GM19240 (cell line): ENCODE data around the gene SLC28A1.
"Not testable (repeated sequence)": the region's sequence is repeated elsewhere in the genome, so short reads cannot be mapped to it uniquely, and the experiment has no call there.

Experiments
- DNase-seq: peaks from one replicate; pipeline ENCODE4 v3.0.0; 2011; ENCODE audit warnings: low spot score; ENCODE audit not compliant: insufficient read length

Gene SLC28A1

DNA sequence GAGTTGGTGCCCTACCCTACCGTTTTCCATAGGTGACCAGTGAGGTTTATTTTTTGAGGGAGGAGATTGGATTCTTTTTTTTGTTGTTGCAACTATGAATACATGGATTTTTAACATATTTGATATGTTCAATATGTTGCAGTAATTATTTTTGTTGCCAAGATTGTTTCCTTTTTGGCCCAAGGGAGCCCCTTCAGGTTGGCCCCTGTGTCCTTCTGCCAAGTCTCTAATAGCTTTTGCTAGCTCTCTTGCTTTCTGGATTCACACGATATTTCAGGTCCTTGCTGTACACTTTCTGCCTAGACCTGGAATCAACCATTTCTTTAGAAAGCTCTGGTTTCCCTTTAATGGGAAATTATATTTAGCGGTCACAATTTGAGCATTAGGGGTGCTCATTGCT lies 22.7 kb upstream of the SLC28A1 start:
- DNase-seq = no peak

DNA sequence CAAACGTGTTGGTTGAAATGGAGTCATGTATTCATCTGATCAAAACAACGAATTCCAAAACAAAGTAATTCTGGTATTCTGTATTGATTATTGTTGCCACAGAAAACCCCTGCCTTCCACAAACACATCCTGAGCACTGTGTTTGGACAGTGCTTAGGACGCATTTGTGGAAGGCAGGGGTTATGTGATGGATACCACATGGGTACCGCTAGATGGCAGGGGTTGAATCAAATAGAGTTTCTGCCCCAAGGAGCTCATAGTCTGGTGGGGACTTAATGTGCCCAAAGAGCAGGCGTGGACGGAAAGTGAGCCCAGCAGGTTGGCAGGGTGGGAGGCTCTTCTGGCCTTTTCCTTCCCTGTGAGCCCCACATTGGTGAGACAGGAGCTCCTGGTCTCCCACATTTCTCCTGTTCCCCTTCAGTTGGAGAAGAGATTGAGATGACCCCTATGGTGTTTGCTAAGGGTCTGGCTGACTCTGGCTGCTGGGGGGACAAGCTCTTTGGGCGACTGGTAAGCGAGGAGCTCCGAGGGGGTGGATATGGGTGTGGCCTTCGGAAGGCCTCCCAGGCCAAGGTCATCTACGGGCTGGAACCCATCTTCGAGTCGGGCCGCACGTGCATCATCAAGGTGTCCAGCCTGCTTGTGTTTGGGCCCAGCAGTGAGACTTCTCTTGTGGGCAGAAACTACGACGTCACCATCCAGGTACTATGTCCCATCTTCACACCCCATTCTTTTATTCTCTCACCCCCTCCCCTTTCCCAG lies 22.1 kb upstream of the SLC28A1 start:
- DNase-seq = no peak

DNA sequence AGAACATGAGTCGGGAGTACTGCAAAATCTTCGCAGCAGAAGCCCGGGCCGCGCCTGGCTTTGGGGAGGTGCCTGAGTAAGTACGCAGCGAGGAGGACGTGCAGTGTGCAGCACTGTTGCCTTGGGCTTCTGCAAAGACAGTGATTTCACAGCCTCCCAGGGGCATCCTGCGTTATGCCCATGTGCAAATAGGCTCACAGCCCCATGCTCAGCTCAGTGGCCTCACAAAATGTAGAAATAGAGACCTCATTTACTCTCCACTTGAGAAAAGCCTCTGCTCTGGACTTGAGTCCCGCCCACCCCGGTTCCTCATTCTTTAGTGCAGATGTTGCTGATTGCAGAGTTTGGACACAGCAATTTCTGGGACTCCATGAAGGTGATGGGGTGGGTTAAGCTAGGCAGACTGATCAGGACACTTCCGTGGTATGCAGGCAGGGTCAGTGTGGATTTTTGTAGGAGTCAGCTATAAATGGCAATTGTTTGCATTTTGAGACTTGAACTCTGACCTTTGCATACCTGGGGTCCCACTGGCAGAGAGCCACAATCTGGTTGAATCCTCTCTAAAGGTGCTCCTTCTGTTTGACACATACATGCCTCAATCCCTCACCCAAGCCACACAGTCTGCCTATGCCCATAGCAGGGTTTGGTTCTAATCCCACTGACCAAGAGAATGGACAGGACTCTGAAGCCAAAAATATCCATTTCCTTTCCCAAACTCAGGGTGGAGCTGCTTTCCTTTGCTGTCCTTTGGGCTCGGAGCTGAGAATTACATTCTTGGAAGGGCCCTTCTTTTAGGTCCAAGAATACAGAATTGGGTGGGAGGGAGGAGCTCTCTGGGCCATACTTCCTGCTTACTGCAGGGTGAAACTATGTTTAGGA lies 20.7 kb upstream of the SLC28A1 start:
- DNase-seq = no peak

DNA sequence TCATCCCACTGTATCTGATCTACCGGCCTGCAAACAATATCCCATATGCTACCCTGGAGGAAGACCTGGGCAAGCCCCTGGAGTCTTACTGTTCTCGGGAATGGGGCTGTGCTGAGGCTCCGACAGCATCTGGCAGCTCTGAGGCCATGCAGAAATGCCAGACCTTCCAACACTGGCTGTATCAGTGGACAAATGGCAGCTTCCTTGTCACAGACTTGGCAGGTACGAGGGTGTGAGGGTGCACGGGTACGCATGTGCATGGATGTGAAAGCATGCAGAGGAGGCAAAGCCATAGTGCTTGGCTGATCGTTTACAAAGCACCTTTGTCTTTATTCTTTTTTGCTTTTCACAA lies 20.0 kb upstream of the SLC28A1 start:
- DNase-seq = no peak

DNA sequence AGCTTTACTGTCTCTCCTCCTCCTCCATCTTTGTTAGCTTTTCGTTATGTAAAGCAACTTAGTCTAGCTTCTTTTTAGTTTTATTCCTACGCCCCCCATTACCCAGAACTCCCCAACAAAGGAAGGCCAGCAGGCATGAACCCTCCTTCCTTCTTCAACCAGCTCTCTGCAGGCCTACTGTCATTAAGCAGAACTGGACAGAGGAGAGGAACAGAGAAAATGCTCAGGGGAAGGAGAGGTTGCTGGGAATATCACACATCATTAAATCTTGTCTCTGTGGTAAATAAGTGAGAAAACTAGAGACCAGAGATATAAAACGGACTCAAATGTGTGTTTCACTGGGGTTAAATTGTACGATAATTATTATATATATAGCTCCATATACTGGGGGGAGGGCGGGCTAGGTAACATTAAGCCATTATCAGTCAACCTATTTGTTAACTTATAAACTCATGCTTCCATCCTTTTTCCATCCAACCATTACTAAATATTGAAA lies 19.3 kb upstream of the SLC28A1 start:
- no peak for DNase-seq

DNA sequence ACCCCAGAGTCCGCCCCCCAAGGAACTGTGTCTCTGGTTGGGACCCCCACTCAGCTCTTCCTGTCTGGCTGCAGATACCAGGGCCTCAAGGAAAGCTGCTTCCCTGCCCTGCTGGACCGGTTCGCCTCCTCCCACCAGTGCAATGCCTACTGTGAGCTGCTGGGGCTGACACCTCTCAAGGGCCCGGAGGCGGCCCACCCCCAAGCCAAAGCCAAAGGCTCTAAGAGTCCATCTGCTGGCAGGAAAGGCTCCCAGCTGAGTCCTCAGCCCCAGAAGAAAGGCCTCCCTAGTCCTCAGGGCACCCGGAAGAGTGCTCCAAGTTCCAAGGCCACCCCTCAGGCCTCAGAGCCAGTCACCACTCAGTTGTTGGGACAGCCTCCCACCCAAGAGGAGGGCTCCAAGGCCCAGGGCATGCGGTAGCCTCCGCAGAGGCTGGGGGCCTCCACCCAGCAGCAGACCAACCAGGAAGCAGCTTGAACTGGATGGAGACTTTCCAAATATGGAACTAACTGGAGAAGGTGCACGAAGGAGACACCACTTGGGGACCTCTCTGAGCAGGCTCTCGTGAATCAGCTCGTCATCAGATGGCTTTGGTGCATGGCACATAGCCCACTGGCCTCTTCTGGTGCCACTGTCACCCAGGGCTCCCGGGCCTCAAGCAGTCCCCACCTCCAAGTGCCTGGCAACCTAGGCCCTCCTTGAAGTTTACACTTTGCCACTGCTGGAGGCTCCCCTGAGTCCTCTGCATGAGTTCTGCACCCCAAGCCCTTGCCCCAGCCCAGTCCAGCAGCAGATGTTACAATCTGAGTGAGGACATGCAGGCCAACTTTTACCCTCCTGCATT lies 16.2 kb upstream of the SLC28A1 start:
- no peak for DNase-seq

DNA sequence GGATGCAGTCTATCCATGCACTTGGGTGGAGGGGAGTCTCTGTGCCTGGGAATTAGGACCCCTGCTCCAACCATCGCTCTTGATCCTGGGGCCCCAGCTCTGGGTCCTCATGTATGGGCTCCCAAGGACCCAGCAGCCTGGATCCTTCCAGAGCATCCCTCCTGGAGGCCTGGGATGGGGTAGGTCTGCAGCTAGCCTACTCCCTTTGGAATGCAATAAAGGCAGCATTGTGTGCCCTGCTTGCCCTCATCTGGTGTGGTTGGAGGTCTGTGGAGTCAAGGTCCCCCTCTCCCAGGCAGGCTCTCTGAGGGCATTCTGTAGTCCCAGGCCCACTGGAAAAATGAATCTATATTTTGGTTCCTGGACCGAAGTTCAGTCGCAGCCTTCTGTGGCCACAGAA lies 15.0 kb upstream of the SLC28A1 start:
- DNase-seq = no peak

DNA sequence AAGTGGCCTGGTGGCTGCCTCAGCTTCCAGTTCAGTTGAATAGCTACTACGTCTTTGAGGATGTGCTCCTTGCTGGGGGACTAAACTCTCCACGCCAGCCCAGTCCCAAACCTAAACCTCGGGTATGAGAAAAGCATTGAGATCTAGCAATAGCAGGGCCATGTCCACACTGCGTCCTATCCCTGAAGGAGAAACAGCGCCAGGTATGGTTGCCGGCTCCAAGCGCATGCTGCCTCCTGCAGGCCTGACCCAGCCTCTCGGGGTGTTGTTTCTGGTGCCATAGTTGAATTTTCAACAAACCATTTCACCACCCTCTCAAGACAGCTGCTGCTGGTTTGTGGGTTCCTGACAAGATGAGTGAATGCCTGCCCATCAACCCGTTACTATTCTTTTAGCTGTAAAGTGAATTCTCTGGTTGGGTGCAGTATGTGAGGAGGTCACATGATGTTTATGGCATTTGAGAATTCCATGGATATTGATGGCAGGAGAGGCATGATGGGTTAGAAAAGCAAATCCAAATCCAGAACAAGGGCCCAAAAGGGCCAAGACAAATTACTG lies 13.0 kb upstream of the SLC28A1 start:
- DNase-seq = no peak

DNA sequence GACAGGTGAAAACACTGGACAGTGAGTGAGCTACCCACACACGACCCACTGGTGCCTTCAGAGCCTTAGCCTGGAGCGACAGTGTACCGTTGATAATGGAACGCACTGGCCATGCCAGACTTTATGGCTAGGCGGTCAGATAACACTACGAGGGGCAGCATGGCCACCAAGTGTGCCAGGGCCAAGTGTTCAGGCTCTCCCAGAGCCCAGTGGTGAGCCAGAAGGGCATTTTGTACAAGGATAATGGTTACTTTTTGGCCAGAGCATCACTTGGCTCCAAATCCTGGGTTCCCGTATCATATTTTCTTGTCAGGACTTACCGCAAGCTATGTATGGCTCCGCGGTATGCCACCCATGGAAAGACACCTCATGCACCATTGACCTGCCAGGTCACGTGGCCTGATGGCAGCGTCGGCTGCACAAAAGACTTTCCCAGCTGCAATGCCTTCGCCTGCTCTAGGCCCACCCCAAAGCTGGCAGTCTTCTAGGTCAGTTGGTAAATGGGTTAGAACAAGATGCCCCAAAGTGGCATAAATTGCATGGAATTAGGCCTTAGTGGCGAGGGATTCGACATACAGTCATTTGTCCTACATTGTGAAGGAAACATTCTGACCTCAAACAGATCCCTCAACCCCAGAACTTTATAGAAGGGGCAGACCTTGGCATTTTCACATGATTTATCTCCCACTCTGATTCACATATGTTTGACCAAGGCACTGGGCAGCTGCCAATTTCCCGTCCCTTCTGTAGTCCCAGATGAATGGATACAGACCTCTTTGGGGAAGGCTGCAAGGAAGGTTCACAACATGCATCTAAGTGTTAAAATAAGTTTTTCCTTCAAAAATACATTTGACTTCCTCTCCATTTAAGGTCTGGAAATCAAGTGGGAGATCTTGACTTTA lies 12.2 kb upstream of the SLC28A1 start:
- DNase-seq = no peak

DNA sequence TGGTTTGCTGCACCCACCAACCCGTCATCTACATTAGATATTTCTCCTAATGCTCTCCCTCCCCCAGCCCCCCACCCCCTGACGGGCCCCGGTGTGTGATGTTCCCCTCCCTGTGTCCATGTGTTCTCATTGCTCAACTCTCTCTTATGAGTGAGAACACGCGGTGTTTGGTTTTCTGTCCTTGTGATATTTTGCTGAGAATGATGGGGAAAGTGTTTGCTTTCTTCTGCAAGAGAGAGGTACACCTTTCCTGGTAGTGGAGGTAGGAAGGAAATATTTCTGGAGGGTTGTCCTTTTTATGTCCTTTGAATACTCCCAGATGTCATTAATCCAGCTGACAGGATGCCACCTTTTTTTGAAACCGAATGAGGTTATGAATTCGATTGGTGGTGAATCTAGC lies 10.5 kb upstream of the SLC28A1 start:
- DNase-seq = no peak

DNA sequence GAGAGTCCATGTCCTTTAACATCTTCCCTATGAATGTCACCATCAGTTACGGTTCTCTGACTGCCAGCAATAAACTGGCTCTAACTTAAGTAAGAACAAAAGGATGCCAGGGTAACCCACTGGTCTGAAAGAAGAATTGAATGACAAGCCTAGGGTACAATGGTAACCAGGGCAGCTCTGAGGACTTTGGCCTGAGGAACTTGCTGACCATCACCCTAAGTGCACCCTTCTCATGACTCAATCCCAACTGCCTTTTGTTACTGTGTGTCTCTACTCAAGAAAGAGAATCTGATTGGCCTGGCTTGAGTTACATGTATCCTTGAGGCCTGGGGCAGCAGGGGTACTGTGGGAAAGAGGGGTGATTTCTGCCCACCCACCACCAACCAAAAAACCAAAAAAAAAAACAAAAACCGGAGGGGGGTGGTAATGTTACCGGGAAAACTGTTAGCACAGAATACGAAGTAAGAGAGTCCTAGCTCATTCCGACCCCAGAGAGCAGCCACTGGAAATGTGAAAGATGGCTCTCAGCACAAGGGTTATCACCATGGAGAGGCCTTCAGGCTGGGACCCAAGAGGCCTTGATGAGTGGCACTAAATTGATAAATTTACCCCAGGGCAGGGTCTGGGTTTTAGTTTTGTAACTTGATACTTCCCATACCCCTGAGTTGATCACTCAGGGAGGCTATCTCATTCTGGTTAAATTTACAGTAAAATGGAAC lies 9.3 kb upstream of the SLC28A1 start:
- no peak for DNase-seq

DNA sequence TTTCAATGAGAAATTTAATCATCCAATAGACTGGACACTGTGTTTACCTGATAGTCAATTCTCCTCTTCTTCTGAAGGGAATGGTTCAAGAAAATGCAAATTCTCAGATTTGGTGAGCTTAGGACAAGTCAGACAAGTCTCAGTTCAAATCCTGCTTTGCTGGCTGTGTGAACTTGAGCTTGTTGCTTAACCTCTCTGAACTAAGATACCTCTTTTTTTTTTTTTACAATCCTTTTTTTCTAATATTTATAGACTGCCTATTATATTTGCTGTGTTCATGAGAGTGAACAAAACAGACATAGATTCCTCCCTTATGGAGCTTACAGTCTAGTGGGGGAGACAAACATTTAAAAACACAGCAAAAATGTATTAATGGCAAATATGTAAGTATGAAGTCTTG lies 8.2 kb upstream of the SLC28A1 start:
- no peak for DNase-seq

DNA sequence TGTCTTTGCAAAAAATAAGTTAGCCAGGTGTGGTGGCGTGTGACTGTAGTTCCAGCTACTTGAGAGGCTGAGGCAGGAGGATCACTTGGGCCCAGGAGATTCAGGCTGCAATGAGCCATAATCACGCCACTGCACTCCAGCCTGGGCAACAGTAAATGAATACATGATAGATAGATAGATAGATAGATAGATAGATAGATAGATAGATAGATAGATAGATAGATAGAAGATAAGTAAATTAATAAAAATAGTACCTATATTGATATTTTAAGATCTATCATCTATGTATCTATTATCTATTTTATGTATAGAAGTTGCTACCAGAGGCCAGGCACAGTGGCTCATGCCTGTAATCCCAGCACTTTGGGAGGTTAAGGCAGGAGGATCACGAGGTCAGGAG lies 6.8 kb upstream of the SLC28A1 start:
- not testable (repeated sequence) for DNase-seq

DNA sequence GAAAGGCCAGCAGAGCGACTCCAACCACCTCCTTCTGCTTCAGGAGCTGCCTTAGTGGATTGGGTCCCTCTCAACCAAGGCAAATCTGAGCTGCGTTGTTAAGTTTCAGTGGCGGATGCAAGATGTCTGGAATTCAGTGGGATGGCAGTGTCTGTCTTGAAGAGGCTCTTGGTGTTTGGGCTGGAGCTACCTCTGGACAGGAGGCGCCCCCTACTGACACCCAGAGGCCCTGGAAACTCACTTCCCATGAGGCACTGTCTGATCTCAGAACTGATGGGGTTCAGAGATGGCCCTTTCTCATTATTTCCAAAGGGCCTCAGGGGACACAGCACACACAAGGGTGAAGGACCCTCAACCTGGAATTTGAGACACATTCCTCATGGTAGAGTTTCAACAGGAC lies 6.0 kb upstream of the SLC28A1 start:
- peak; percentile 61 for DNase-seq

DNA sequence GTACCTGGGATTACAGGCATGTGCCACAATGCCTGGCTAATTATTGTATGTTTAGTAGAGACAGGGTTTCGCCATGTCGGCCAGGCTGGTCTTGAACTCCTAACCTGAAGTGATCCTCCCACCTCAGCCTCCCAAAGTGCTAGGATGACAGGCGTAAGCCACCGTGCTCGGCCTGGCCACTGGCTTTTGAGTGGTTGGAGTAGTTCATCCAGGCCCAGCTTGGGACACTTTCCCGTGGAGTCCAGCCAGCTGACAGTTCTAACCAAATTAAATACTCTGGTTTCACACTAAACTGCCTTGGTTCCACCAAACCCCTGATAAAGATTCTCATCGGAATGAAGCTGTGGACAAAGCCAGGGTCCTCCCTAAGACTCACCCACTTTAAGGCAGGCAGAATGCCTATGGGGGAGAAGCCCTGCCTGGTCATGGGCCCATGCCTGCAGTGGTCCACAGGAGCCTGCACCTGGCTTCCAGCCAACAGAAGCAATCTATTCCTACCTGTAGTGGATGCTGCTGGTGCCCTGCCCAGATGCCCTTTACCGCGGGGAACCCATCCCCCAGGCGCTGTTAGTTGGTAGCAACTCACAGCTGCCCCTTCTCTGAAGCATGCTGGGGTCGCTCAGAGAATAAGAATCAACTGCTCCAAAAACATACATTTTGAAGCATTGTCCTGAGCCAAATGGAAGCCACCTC lies 5.2 kb upstream of the SLC28A1 start:
- DNase-seq = no peak

DNA sequence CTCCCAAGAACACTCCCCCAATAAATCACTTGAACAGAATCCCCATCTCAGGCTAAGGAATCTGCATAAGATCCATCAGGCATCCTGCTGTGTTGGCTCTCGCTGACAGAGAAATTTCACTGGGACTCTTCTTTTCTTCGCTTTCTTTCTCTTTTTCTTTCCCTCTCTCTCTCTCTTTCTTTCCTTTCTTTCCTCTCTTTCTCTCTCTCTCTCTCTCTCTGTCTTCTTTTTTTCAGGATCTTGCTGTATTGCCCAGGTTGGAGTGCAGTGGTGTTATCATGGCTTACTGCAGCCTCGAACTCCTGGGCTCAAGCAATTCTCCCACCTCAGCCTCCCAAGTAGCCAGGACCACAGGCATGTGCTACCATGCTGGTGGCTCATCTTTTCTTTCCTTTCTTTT lies 4.5 kb upstream of the SLC28A1 start:
- DNase-seq = no peak

DNA sequence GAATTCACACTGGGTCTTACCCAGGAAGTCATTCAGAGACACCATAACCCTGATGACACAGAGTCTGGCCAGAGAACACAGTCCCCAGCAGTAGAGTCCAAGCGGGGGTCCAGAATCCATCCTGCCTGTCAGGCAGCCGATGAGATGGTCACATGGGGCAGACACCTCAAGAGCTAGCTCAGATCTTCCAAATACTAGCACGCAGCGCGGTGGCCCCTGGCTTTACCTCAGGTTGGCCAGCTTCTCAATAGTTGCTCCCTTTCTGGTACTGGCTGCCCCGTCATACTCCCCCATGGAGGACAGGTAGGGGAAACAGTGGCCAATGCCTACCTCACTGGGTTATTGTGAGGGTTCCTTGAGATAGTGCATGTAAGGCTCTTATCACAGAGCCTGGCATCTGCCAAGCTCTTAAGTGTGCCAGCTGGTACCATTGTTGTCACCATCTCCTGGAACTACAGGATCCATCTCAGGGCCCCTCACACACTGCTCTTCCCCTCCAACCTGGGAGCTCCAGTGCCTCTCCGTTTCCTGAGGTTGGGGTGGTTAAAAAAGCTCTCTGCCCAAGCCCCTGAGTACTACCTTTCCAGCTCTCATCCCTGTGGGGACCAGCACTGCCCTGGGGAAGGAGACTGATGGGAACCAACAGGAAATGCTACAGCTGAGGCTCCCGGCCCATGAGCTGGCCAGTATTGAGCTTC lies 3.5 kb upstream of the SLC28A1 start:
- DNase-seq = no peak

DNA sequence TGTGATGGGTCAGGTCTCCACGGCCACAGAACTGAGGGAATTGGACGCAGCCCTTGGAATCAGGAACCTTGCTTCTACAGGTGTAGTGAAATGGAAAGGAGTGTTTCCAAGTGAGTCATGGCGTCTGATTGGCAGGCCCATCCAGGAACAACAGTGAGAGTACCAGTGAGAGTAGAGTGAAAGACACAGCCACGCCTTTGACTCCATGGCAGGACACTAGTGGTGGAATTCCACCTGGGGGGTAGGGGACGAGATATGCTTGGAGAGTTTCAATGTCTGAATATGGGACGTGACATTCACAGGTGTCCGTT lies 3.0 kb upstream of the SLC28A1 start:
- no peak for DNase-seq

DNA sequence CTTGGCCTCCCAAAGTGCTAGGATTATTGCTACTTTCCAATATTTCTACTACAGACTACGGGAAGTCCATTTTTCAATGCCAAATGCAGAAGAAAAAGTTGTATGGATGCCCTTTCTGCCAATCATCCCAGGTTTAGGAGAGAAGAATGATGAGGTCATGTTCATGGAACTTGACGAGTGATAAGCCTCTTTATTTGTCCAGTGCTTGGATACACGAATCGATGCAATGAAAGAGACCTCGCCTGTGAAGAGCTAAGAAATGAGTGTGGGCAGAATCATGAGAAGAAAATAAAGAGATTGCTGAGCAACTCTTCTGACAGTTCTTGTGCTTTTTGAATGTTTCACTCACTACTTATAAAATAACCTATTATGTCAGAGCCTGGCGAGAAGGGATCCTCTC lies 996 bp upstream of the SLC28A1 start:
- no peak for DNase-seq
